Epithelial cell of proximal tubule (primary cell): ENCODE measurements around the gene NEFH. TPM values are rescaled to one million over a fixed set of nuclear protein-coding genes. Genes with fewer than 3 reads are reported as not detected.

Experiments used
- DNase-seq: peaks from one replicate; pipeline ENCODE4 v3.0.0-alpha.2; 2011; ENCODE audit warnings: low read depth
- H3K4me3 ChIP-seq: 2 replicates; pipeline ENCODE4 v1.5.1; 2011; ENCODE audit warnings: low read depth, mild to moderate bottlenecking, low read length
- CTCF ChIP-seq: conservative IDR thresholded peaks from 2 replicates; pipeline ENCODE4 v1.5.1; 2012; ENCODE audit warnings: low read depth, mild to moderate bottlenecking, low read length
- total RNA-seq: library from RNA; depleted of rRNA; stranded (reverse); fragments of >200 nt; gene quantifications from 2 replicates; pipeline ENCODE4 v1.2.3, GENCODE V29; 2015

NEFH gene
- total RNA-seq, 1 donor from 2014 or later: 3.4 TPM

GRCh38 chr22:29451863-29452262 is 28.2 kb upstream of the NEFH start:
- no peak for DNase-seq
- no peak overlapping the region for H3K4me3 ChIP-seq
- TF ChIP-seq CTCF: no peak

DNA sequence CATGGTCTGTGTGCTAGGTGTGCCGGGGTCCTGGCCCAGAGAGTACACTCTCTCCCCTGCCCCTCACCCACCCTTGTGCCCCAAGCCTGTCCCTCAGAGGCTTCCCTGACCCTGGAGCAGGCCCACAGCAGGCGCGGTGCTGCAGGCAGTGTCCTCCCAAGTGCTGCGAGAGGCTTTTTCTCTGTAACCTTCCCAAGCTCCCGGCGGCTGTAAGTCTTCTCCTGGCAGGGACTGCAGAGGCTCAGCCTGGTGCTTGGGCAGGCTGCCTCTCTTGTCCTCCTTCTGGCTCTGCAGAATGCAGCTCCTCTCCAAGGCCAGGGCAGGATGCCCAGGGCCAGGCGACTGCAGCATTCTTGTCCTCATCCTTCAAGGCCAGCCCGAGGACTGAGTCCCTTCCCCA is 25.7 kb upstream of the NEFH start:
- no peak for DNase-seq
- no peak for TF ChIP-seq CTCF
- H3K4me3 ChIP-seq: no peak overlapping the region

DNA sequence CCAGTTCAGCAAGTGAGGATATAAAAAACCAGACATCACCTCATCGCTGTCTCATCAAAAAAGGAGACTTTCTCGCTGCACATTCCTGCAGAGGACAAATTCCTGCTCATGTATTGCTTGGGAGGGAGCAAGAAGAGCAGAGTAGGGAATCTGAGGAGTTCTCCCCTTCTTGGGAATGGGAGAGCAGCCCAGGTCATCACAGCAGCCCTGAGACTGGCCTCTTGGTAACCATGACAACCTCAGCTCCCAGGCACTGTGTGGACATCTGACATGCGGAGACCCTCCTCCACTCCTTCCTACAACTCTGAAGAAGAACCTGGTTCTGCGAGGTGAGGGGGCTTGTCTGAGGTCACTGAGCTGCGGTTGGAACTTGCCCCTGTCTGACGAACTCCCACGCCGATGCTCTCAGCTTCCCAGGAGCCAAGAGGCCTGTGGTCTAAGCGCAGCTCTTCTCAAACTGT is 23.8 kb upstream of the NEFH start:
- DNase-seq: no peak
- TF ChIP-seq CTCF: no peak
- H3K4me3 ChIP-seq: no peak overlapping the region

DNA sequence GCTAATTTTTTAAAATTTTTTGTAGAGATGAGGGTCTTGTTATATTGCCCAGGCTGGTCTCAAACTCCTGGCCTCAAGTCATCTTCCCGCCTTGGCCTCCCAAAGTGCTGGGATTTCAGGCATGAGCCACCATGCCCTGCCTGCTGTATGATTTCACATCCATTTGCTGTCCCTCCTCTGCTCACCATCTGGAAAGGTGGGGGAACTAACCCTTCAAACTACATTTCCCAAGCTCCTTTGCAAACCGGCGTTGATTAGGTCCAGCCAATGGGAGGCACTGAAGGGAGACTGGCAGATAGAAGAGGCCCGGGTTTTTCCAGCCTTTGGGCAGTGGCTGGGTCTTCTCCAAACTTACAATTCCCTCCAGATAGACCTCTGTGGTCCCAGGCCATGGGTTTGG is 22.3 kb upstream of the NEFH start:
- H3K4me3 ChIP-seq: no peak overlapping the region
- DNase-seq: no peak
- TF ChIP-seq CTCF: no peak

DNA sequence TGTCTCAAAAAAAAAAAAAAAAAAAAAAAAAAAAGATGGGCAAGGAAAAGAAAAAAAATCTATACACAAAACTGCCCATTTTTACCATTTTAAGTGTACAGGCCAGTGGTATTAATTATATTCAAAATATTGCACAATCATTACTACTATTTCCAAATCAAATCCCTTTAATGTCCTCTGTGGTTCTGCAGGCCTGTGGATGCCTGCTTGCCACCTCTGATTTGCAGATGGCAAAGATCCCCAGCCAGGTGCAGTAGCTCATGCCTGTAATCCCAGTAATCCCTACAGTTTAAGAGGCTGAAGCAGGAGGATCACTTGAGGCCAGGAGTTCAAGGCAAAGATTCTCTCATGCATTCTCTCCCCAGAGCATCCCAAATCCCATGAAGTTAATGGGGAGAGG is 21.5 kb upstream of the NEFH start:
- no peak for DNase-seq

DNA sequence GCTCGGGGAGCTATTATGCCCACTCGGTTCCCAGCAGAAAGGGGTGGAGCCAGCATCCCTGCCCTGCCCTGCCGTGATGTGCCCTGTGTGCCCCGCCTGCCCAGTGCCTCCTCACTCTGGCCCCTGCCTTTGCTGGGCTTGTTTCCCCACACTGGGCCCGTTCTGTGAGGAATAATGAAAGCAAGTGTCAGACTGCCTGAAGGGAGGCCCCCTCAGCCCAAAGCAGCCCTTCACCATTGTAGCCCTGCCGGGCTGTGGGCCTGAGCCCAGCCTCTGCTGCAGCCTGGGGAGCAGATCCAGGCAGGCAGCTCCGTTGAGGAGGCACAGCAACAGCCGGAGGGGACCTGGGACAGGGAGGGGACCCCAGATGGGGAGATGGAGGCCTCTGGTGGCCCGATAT is 20.2 kb upstream of the NEFH start:
- no peak overlapping the region for H3K4me3 ChIP-seq
- no peak for TF ChIP-seq CTCF
- DNase-seq: no peak

More for the DNA sequence above, 21.5 kb upstream of the NEFH start:
- no peak for TF ChIP-seq CTCF
- H3K4me3 ChIP-seq: no peak overlapping the region

DNA sequence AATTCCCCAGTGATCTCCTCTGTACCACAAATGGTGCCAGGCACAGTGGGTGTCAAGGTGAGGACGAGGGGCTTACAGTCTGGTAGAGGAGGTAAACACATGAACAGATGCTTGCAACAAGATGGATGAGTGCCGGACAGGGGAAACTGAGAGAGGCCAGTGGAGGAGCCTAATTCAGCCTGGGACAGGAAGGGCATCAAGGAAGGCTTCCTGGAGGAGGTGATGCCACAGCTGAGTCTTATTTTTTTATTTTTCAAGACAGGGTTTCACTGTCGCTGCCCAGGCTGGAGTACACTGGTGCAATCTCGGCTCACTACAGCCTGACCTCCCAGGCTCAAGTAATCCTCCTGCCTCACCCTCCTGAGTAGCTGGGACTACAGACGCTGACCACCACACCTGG is 18.8 kb upstream of the NEFH start:
- DNase-seq: no peak
- H3K4me3 ChIP-seq: no peak overlapping the region
- TF ChIP-seq CTCF: no peak
